HepG2 (cell line): ENCODE measurements around the gene FBRSL1.

Source experiments
- WIZ ChIP-seq: sonication (generic); formaldehyde crosslinking; IDR thresholded peaks from 2 replicates; pipeline ENCODE4 v1.5.1; 2020; ENCODE audit warnings: mild to moderate bottlenecking, missing genetic modification reagents
- ZNF530 ChIP-seq: sonication (generic); formaldehyde crosslinking; IDR thresholded peaks from 2 replicates; pipeline ENCODE4 v1.5.0; 2020; ENCODE audit warnings: low read depth, mild to moderate bottlenecking, missing genetic modification reagents

GRCh38 chr12:132501204-132501940 is 11.4 kb downstream of the FBRSL1 start:
- TF ChIP-seq ZNF530 (CRISPR knock-in tag), result no peak
- TF ChIP-seq WIZ, result no peak
